HG03045 (cell line): ENCODE results near the gene TRAPPC6A.
A peak's percentile ranks its signal among the peaks of the same experiment; 100 is the strongest.

Experiments used
- ATAC-seq: cut with Tn5 transposase; IDR thresholded peaks from one replicate; pipeline ENCODE4 v1.9.1; 2021; ENCODE audit warnings: mild to moderate bottlenecking, moderate library complexity; ENCODE audit not compliant: unreplicated experiment

TRAPPC6A gene

DNA sequence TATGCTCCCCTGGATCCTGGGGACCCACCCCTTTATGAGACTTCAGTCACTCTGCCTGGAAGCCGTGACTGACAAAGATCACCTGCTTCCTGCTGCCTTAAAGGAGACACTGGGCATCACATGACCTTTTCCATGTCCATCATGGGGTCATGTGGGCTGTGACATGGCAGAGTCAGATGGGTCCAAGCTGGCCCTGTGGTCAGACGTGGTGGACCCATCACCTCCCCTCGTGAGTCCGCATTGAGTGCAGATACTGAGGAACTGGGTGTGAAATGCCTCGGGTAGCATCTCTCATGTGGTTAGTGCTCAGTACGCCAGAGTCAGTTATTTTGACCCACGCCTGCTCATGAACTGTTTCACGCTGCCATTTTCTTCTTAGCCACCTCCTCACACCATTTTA lies 44.4 kb downstream of the TRAPPC6A start:
- ATAC-seq: no peak

DNA sequence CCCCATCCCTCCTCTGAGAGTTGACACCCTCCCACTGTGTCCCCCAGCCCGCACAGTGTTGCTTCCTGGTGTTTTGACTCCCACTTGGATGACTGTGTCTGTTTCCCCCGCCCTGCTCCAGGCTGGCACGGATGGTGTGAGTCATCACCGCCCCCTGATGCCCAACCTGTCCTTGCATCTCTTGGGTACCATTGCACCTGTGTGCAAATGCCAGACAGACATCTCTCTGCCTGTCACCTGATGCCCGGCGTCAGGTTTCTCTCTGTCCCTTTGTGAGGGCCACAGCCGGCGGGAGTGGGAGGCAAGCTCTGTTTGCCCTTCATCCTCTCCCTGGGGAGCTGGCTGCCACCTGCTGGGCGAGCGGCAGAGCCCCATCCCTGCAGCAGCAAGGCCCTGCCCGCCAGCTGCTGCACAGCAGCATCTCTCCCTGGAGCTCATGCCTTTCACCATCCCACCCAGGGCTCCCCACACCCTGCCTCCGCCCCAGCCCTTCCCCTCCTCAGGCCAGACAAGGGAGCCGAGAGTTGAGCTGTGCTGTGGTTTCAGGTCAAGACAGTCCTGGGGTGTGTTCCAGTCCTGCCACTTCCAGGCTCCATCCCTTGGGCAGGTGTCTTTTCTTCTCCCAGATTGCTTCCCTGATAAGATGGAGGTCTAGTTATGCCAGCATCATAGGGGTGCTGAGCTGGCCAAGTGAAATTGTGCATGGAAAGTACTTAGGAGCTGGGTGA lies 47.0 kb downstream of the TRAPPC6A start:
- ATAC-seq: no peak

DNA sequence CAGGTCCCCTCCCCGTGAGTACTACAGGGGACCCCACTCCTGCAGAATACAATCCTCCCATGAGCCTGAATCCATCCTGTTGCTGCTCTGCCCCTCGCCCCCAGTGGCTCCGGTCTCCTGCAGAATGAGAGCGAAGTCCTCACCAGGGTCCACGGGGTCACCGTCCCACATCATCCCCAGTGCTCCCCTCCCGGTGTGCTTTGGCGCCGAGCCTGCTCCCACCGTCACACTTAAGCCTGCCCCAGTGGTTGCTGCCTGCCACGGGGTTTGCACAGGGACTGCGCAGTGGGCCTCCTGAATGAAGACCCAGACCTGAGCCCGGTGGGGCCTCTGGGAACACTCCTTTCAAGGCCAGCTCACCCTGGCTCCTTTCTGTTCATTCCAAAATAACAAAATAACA lies 47.8 kb downstream of the TRAPPC6A start:
- ATAC-seq: no peak

DNA sequence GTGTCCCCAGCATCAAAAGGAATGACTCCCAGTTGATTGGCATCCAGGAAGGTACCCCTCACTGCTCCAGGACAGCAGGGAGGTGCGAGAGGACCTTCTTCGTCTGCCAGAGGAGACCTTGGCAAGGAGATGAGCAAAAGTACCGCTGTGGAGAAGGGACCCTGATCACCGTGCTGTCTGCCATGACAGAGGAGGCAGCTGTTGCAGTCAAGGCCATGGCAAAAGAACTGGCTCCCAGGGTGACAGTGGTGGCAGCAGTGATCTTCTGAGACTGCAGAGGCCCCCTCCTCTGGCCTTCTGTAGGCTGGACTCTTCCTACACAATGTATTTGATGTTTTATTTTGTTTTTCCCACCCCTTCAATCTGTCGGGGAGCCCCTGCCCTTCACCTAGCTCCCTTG lies 49.2 kb downstream of the TRAPPC6A start:
- no peak for ATAC-seq

DNA sequence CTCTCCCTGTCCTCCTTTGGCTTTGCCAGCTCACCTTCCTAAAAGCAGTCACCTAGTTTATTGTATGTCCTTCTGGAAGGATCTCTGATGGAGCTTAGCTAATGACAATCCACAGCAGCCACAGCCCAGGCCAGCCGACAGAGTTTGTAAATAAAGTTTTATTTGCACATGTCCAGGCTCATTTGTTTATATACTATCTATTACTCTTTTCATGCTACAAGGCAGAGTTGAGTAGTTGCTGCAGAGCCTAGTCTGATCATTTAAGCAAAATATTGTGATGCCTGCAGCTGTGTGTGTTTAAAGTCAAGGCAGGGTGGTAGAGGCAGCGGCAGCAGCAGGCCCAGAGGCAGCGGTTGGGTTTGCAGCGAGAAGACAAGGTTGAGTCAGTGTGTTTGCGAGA lies 49.9 kb downstream of the TRAPPC6A start:
- no peak for ATAC-seq

DNA sequence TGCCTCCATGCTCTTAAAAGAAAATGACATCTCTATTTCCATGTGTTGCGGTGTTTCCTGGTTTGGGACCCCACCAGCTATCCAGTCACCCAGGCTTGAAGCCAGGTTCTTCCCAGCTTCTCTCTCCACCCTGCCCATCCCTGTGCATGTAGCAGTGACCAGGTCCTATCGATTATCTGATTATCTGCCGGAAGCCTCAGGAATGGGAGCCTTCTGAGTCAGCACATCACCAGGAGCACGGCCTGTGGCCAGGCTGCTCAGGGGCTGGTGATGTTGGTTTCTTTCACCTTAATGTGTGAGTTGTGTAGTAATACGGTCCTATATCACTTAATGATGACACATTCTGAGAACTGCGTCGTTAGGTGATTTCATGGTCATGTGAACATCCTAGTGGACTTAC lies 51.4 kb downstream of the TRAPPC6A start:
- no peak for ATAC-seq

DNA sequence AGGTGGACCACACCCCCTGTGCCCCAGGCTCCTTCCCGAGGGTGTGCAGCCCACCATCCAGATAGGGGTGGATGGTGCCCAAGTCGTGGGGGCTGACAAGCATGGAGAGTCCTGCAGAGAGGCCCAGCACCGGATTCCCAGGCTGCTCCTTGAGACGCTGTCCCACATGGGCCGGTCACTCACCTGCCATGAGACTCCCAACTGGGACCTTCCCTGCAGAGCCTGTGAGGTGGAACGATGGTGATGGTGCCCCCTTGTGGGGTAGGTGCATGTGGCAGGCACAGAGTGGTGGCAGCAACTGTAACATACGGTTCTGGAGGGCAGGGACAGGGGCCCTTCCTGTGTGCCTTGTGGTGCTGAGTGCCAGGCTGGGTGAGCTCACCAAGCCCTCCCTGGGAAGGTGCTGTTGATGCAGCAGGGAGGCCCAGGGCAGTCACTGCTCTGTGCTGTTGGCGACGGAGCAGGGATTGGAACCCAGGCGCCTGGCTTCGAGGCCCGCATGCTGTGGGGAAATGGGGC lies 52.0 kb downstream of the TRAPPC6A start:
- no peak for ATAC-seq

DNA sequence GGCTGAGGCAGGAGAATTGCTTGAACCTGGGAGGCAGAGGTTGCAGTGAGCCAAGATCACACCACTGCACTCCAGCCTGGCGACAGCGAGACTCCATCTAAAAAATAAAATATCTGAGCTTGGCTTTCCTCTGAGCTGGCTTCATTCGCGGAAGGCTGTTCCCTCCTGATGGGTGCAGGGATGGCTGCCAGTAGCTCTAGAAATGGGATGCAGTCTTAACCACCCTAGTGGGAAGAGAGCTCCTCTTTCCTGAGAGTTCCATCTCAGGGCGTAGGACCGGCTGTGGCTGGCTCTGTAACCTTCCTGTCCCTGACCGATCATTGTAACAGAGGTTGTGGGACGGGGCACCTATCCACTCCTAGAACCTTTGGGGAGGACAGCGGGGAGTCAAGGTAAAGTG lies 52.7 kb downstream of the TRAPPC6A start:
- no peak for ATAC-seq

DNA sequence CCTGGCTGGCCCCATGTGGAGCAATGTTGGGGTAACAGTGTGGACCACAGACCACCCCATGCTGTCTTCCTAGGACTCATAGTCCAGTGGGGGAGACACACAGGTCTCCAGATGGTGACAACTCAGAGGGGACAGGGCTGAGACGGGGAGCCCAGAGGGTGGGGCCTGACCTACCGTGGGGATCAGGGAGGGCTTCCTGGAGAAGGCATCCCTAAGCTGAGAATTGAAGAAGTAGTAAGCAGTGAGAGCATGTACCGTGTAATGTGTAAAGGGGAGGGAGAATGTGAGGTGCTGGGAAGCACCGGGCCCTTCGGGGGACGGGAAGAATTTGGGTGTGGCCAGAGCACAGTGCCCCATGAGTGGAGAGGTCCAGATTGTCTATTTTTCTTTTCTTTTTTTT lies 54.0 kb downstream of the TRAPPC6A start:
- ATAC-seq: no peak

DNA sequence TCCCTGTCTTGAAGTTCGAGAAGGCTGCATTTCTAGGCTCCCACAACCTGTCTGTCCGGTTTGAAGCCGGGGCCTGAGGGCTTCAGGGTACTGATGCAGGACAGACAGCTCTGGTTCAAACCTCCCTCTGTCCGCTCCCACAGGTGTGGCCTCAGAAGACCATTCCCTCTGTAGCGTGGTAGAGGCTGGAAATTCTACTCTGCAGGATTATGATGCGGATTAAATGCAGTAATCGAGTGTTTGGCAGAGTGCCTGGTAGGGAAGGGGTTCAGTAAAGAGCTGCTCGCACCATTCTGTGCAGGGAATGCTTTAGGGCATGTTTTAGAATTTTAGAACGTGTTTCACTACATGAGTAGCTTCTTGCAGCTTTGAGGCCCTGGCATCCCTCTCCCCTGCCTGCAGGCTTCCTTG lies 54.6 kb downstream of the TRAPPC6A start:
- ATAC-seq: no peak

DNA sequence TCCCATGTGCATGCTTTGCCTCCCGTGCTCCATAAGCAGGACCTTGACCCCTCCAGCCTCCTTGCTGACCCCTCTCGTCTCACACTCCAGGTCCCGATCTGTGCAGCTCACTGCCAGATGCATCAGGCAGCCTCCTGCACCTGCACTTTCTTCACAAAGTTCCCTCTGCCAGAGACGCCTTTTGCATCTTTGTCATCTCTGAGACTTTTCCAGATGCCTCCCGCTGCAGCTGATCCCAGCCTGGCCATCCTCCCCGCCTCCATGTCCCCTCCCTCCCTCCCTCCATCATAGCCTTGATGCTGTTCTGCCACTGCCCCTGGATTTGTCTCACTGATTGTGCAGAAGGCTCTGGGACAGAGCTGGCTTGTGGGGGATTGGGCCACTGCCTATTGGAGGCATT lies 55.2 kb downstream of the TRAPPC6A start:
- ATAC-seq: no peak

DNA sequence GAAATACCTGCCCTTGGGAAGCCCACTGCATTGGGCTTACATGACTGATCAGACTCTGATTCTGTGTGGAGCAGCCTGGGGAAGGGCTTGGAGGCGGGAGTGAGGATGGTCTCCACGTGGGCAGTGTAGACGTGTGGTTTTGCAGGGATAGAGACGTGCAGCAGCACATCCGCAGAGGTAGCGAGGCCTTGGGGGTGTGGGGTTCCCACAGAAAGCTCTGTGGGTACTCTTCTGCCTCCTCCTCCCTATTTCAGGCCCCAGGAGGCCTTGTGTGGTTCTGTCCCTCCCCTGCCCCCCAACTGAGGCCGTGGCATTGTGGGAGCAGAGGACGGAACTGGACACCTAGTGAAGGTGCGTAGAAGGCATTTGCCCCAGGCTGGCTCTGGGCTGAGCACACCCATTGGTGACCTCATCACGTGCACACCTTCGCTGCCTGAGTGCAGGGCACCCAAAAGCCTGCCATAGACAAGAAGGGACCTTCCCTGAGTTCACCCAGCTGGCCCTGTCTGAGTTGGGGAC lies 56.2 kb downstream of the TRAPPC6A start:
- no peak for ATAC-seq

DNA sequence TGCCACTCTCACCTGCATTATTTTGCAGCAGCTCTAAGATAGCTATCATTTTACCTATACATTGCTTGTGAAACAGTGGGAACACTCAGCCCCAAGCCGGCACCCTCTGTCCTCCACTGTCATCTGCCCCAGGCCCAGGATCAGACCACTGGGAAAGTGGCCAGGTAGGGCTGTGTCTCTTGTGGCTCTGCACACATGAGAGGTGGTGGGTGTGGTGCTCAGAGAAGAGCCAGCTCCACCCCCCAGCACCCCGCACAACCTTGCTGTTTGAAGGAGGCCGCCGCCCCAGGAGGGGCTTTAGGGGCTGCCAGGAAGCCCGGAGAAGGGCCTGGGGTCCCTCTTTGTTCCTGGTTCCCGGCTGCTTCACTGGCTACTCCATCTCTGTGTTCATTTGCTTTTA lies 58.5 kb downstream of the TRAPPC6A start:
- ATAC-seq: no peak

DNA sequence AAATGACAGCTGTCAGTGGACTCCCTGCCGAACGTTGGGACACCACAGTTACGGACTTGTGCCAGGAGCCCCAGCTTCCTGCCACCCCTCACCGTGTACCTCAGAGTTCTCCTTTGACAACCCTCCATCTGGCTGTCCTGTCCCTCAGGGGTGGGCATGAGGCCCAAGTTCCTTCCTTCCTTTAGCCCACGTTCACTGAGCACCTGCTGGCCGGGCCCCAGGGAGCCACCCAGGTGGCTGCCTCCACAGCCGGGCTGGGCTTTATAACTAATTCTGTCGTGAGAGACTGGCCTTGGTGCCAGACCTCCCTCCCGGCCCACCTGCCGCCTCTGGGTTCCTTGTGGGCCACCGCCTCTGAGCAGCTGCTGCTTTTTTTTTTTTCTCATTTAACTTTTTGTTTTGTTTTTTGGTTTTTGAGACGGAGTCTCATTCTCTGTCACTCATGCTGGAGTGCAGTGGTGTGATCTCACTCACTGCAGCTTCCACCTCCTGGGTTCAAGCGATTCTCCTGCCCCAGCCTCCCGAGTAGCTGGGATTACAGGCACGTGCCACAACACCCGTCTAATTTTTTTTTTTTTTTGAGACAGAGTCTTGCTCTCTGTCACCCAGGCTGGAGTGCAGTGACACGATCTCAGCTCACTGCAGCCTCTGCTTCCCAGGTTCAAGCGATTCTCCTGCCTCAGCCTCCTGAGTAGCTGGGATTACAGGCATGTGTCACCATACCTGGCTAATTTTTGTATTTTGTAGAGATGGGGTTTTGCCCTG lies 59.3 kb downstream of the TRAPPC6A start:
- peak; percentile 38 for ATAC-seq

DNA sequence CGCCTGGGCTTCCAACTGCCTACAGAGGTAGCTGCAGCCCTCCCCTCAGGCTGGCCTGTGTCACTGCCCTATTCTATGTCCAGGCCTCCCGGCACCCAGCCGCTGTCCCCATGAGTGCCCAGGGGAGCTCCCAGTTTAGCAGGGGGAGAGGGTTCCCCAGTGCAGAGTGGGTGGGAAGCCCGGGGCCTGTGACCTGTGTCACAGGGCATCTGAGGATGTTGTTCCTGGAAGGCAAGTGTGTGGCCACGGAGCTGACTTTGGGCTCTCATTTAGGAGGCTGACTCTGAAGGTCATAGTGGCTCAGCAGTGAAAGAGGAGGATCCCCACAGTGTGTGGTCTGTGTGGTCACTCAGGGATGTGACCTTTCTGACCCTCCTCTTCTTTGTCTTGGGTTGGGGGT lies 59.9 kb downstream of the TRAPPC6A start:
- peak; percentile 5 for ATAC-seq

DNA sequence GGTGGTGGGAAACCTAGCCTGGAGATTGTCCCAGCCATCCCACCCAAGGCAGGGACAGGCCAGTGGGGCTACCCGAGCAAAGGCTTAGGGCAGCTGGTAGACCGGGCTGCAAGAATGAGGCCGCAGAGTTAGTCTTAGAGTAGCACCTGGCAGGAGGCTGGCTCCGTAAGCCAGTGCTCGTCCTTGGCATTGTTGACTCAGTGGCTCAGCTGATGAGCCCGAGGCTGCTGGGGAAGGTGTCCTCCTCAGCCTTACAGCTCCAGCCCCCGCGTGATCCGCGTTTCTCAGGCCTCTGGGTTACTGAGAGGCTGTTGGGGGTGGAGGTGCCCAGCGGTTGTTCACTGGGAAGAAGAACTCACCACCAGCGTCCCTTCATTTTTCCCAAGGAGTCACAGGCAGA lies 60.4 kb downstream of the TRAPPC6A start:
- no peak for ATAC-seq

DNA sequence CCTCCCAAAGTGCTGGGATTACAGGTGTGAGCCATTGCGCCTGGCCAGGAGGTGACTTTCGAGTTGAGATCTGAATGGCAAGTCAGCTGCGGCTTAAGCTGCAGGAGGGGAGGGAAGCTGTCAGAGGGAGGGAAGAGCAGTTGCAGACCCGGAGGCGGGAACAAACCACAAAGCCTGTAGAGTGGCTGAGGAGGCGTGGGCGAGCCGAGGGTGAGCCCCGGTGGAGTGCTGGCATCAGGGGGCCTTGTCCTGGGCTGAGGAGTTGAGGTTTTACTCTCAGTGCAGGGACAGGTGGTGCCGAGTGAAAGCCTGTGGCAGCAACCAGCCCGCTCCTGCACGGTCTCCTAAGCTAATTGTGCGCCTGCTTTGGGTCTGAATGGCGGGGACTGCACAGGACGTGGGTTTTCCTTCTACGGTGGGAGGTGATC lies 60.9 kb downstream of the TRAPPC6A start:
- no peak for ATAC-seq

DNA sequence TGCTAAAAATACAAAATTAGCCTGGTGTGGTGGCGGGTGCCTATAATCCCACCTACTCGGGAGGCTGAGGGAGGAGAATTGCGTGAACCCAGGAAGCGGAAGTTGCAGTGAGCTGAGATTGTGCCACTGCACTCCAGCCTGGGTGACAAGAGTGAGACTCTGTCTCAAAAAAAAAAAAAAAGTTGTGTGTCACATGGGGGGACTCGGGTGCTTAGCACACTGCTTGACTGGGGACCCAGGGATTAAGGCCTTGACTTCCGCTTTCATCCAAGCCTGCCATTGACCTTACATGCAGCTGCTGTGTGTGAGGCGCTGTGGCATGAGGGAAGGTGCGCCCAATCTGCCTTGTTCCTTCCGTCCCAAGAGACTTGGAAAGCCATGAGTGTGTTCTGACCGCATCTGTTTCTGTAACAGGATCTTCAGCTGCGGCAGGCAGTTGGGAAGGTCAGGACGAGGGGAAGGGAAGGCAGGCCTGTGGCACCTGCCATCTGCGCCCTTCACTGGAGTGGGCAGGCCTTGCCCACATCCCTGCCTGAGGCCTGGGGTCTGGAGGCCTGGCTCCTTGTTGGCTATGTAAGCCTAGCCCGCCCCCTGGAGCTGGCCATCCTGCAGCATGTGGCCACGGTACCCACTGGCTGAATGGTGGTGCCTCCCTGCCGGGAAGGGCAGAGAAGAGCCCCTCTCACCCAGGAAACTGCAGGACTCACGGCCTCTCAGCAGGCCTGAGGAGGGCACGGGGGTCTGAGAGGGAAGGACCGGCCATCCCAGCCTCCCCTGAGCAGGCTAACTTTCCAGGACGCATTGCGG lies 62.0 kb downstream of the TRAPPC6A start:
- no peak for ATAC-seq

DNA sequence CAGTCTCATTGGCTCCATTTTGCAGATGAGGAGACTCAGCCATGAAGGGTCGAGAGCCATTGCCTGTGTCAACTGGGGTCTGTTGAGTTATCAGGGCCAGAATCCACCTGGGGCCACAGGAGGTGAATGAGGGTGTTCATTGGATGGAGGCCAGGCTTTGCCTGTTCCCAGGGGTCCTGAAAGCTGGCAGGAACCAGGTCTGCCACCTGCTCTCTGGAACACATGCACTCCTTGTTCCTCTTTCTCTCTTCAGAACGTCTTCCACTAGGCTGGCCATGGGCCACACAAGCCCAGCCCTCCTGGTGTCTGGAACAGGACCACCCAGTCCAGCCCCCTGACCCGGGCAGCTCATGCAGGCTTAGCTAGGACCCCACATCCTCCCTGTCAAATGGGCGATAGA lies 63.9 kb downstream of the TRAPPC6A start:
- ATAC-seq: no peak

DNA sequence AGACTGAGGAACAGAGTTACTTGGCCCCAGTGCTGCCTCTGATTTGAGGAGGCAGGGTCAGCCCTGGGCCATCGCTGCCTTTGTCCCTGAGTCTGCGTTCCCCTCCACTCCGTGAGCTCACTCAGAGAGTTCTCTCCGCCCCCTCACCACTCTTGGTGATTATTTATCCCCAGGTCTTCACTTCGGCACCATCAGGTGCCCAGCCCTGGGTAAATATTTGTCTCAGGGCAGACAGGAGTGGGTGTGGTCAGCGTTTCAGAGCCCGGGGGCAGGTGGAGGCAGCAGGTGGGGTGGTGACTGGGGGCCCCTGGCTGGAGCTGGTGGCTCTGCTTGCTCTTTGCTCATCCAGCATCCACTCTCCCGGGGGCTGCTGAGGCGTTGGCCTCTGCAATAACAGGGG lies 64.4 kb downstream of the TRAPPC6A start:
- no peak for ATAC-seq
